GM18511 (cell line): ENCODE data around the gene METTL2B.
"Not testable (repeated sequence)": the region's sequence is repeated elsewhere in the genome, so short reads cannot be mapped to it uniquely, and the experiment has no call there.

Source experiments
- ATAC-seq: cut with Tn5 transposase; IDR thresholded peaks from one replicate; pipeline ENCODE4 v1.9.1; 2021; ENCODE audit warnings: mild to moderate bottlenecking, moderate library complexity; ENCODE audit not compliant: unreplicated experiment

METTL2B gene

DNA sequence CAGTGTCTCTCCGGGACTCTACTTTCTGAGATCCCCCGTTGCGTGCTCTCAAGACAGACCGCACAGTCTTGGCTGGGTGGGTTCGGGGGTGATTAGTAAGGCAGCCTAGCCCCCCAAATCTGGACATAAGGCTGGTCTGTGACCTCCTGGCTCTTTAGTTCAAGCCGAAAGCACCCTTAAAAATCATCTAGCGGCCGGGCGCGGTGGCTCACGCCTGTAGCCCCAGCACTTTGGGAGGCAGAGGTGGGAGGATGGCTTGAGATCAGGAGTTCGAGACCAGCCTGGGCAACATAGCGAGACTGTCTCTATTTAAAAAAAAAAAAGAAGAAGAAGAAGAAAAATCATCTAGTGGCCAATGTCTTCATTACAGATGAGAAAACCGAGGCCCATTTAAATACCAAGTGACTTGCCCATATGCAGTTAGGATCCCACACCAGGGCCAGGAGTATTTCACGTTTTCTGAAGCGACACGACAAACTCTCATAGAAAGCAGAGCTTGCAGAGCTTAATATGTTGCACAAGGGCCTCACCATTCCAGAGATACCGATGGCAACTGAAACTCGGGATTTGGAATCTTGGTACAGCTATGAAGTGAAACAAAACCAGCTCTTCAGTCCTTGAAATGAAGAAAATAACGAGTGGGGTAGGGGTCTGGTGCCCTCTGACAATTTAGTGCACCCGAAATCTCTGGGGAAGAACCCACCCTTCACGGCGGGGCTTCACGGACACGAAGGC, 21.6 kb upstream of the METTL2B start:
- no peak for ATAC-seq

DNA sequence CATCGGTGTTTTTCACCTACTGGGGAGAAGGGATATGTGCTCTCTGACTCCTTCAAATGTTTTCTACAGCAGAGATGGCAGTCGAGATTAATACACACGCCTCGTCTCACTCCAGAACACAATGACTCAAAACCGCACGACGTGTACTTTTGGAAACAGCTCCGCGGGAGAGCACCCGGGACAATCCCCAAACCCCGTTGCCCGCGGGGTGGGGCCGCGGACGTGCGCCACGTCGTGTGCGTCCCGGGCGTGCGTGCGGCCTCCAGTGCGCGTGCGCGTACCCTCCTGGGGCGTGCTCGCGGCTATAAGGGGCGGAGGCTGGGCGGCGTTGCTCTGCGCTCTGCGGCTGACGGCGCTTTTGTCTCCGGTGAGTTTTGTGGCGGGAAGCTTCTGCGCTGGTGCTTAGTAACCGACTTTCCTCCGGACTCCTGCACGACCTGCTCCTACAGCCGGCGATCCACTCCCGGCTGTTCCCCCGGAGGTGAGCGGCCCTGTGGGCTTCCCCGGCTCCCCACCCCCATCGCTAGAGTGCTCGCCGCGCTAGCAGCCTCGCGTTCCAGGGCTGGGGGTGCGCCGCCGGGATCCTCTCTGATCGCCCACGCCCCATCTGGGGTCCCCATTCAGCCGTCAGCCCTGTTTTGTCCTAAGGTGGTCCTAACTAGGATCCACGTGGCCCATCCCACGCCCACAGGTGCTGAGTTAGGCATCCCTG, 20.8 kb upstream of the METTL2B start, which contains the start of gene HILPDA:
Gene HILPDA (plus strand): TSS at position 336 of the 712 bp plus-strand sequence. CDS start 1,391 bp downstream, outside the sequence.
- ATAC-seq = peak; percentile 88

- ATAC-seq = peak; percentile 12
Observed at GRCh38 chr7:128456255-128456725, 20.3 kb upstream of the METTL2B start.

DNA sequence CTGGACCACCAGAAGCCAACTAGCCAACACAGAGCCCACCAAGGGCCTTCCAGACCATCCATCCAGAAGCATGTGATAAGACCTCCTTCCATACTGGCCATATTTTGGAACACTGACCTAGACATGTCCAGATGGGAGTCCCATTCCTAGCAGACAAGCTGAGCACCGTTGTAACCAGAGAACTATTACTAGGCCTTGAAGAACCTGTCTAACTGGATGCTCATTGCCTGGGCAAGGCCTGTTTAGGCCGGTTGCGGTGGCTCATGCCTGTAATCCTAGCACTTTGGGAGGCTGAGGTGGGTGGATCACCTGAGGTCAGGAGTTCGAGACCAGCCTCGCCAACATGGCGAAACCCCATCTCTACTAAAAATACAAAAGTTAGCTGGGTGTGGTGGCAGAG, 19.2 kb upstream of the METTL2B start:
- ATAC-seq = not testable (repeated sequence)

DNA sequence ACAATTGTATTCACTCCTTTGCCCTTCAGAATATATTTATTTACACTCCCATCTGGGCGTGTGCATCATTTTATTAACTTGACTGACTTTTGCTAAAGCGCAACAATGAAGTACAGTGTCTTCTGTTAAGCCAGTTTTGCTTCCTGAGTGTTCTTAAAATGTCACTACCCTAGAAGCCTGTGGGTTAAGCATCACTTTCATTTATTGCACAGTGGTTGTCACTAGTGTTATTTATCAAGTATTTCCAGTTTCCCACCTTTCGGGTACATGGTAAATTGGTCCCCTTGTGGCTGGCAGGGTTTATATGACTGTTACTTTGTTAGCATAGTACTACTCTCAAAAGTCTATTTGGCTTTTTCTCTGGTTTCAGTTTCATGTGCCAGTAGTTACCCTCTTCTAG, 17.6 kb upstream of the METTL2B start:
- peak; percentile 31 for ATAC-seq

DNA sequence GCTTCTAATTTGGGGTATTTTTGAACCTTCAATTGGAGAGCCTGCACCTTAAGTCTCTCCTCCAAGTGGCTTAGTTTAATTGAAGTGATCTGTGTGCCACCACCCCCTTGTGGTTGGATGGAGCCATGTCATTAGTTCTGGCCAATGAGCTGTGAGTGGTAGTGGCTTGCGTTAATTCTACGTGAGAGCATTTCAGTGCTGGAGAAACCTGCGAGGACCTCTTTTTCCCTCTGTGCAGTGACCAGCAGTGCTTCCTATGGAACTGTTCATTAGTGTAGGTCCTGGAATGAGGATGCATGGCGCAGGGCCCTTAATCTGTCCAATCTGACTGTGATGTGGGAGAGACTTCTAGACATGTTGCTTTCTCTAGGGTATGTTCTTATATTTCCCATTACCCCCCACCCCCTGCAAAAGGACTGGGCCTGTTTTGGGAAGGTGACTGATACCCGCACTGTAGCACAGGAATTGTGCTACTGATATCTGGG, 17.1 kb upstream of the METTL2B start:
- ATAC-seq = peak; percentile 47

- no peak for ATAC-seq
Observed at GRCh38 chr7:128462460-128462859, 14.1 kb upstream of the METTL2B start.

GRCh38 chr7:128463345-128463744, 13.2 kb upstream of the METTL2B start:
- ATAC-seq = not testable (repeated sequence)

DNA sequence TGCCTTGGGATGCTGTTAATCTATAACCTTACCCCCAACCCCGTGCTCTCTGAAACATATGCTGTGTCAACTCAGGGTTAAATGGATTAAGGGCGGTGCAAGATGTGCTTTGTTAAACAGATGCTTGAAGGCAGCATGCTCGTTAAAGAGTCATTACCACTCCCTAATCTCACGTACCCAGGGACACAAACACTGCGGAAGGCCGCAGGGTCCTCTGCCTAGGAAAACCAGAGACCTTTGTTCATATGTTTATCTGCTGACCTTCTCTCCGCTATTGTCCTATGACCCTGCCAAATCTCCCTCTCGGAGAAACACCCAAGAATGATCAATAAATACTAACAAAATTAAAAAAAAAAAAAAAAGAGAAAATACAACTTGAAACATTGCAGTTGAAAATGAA, 12.6 kb upstream of the METTL2B start:
- ATAC-seq = not testable (repeated sequence)

DNA sequence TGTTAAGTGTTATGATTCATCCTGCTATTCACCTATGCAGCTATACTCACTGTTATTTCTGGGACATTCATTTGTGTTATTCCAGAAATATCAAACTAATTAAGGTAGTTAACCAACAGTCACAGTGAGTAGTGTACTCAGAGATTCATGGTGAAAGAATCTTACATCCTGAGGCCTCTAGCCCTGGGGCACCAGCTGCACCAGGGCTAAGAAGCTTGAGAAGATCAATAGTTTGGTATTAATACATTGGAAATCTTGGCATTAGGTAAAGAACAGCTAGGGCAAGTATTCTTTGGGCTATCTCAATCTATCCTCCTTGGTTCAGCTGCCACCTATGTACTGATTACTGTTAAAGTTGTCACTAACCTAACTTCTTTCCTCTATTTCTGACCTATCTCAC, 9.7 kb upstream of the METTL2B start:
- ATAC-seq = not testable (repeated sequence)

- ATAC-seq = peak; percentile 1
Observed at GRCh38 chr7:128477336-128477690, 765 bp downstream of the METTL2B start.

GRCh38 chr7:128479082-128479481, 2.5 kb downstream of the METTL2B start:
- not testable (repeated sequence) for ATAC-seq

GRCh38 chr7:128488134-128488533, 11.6 kb downstream of the METTL2B start:
- ATAC-seq = not testable (repeated sequence)

- no peak for ATAC-seq
Observed at GRCh38 chr7:128497405-128497804, 20.9 kb downstream of the METTL2B start.

GRCh38 chr7:128505416-128505815, 28.9 kb downstream of the METTL2B start:
- ATAC-seq = not testable (repeated sequence)

DNA sequence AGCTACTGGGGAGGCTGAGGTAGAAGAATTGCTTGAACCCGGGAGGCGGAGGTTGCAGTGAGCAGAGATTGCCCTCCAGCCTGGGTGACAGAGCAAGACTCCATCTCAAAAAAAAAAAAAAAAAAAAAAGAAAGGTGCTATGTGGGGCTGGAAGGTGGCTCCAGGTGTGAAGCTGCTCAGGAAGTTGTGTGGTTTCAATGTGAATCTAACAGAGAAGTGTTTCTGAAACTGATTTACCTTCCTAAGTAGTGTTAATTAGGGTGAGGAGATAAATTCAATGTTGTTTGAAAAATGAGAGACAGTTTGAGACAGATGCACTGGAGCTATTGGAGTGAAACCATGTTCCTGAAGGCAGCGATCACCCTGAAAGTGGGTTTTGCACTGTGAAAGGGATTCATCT, 30.3 kb downstream of the METTL2B start:
- peak; percentile 63 for ATAC-seq

DNA sequence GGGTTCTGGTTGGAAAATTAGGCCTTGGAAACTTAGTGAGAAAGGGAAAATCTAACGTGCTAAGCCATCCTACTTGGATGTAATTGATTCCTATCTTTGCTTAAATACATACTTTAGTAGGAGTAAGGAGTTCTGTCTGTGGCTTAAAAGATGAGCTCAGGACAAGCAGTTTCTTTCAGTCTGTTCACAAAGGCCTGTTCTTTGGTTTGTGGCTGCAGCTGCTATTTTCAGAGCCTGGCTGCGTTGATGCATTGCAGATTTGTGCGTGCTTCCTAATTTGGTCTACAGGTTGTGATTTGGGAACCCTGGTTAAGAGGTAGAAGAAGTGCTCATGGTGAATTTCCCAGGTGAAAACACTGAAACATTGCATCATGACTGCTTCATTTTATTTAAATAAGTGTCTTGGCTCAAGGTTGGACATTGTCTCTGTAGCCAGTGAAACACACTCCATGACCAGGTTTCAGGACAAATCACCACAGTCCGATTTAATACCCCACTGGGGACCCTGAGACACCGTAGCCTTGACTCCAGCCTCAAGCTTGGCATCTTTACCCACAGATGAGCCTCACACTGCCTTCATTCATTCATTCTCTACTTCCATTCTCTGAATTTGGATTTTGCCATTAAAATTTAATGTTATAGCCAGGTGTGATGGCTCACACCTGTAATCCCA, 30.9 kb downstream of the METTL2B start:
- ATAC-seq = peak; percentile 53

DNA sequence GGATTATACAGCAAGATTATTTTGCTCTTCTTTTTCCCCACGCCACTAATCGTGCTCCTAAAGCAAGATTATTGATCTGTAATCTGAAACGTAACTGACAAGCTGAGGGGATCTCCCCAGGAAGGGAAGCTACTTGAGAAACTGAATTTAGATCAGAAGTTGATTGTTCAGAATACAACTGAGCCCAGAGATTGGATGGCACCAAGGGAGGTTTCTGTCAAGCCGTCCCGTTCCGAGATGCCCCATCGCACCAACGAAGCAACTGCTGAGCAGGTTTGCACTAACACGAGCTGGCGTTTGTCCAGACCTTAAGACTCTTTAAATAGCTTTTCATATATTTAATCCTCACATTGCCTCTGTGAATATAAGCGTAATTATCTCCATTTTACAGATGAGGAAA, 35.1 kb downstream of the METTL2B start:
- not testable (repeated sequence) for ATAC-seq

- not testable (repeated sequence) for ATAC-seq
Observed at GRCh38 chr7:128515232-128515631, 38.7 kb downstream of the METTL2B start.

DNA sequence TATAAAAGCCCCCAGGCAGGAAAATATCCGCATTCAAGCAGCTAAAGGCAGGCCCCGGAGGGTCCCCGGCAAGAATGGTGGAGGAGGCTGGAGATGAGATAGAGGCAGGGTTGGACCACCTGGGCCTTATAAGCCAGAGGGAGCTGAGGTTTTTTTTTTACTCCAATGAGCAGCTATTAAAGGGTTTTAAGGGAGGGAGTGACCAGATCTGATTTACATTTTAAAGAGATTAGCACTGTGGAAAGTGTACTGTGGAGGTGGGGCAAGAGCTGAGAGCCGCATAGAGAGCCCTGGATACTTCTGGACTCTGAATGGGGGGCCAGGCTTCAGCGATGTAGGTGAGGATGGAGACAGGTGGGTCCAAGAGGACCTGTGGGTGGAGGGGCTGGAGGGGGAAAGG, 40.5 kb downstream of the METTL2B start:
- ATAC-seq = not testable (repeated sequence)

- peak; percentile 74 for ATAC-seq
Observed at GRCh38 chr7:128523226-128523931, 46.8 kb downstream of the METTL2B start.
